Measurements from ENCODE around the gene RNASE9. TPM values are rescaled to one million over a fixed set of nuclear protein-coding genes. Genes with fewer than 3 reads are reported as not detected.

RNASE9 gene
- total RNA-seq, 3 donors from 2014 or later, result not detected

GRCh38 chr14:20563971-20564370 lies 3.1 kb upstream of the RNASE9 start:
- Mint-ChIP-seq H3K9me3 (peaks cover 5% of the 10 kb centered on the region), H3K4me3 (no peak overlapping the region), H3K27me3 (ENCODE audit: low read depth) (no peaks in the 10 kb centered on the region), H3K4me1 (ENCODE audit: low read depth) (peaks cover 10% of the 10 kb centered on the region), H3K36me3 (ENCODE audit: insufficient read depth) (no peaks in the 10 kb centered on the region)
- no peak for ATAC-seq
- no peak for DNase-seq

- Mint-ChIP-seq H3K4me3 (no peak overlapping the region), H3K36me3 (ENCODE audit: insufficient read depth) (no peaks in the 10 kb centered on the region), H3K9me3 (no peaks in the 10 kb centered on the region), H3K27me3 (ENCODE audit: low read depth) (no peaks in the 10 kb centered on the region), H3K4me1 (ENCODE audit: low read depth) (no peaks in the 10 kb centered on the region)
- no peak for DNase-seq
- no peak for ATAC-seq
Measured at GRCh38 chr14:20559461-20559904, 1.4 kb downstream of the RNASE9 start.

GRCh38 chr14:20557212-20557542 lies 3.7 kb downstream of the RNASE9 start:
- no peak overlapping the region for H3K4me3 Mint-ChIP-seq
- H3K9me3 Mint-ChIP-seq, result no peaks in the 10 kb centered on the region
- H3K36me3 Mint-ChIP-seq (ENCODE audit: insufficient read depth), result no peaks in the 10 kb centered on the region
- no peaks in the 10 kb centered on the region for H3K27me3 Mint-ChIP-seq (ENCODE audit: low read depth)
- ATAC-seq (no peak), DNase-seq (no peak)
- H3K4me1 Mint-ChIP-seq (ENCODE audit: low read depth), result no peaks in the 10 kb centered on the region

- Mint-ChIP-seq H3K27me3 (ENCODE audit: low read depth) (no peaks in the 10 kb centered on the region), H3K4me1 (ENCODE audit: low read depth) (no peaks in the 10 kb centered on the region), H3K4me3 (no peak overlapping the region), H3K9me3 (no peaks in the 10 kb centered on the region), H3K36me3 (ENCODE audit: insufficient read depth) (no peaks in the 10 kb centered on the region)
- ATAC-seq (no peak), DNase-seq (no peak)
Measured at GRCh38 chr14:20556500-20557211, 4.2 kb downstream of the RNASE9 start.

- H3K4me1 Mint-ChIP-seq (ENCODE audit: low read depth), result no peaks in the 10 kb centered on the region
Measured at GRCh38 chr14:20555845-20556244, 5.0 kb downstream of the RNASE9 start.

GRCh38 chr14:20553024-20553423 lies 7.8 kb downstream of the RNASE9 start:
- no peaks in the 10 kb centered on the region for H3K4me1 Mint-ChIP-seq (ENCODE audit: low read depth)

More at GRCh38 chr14:20555845-20556244, 5.0 kb downstream of the RNASE9 start:
- Mint-ChIP-seq H3K27me3 (ENCODE audit: low read depth) (no peaks in the 10 kb centered on the region), H3K36me3 (ENCODE audit: insufficient read depth) (no peaks in the 10 kb centered on the region), H3K4me3 (no peak overlapping the region), H3K9me3 (no peaks in the 10 kb centered on the region)
- ATAC-seq (no peak), DNase-seq (no peak)

GRCh38 chr14:20551606-20552005 lies 9.2 kb downstream of the RNASE9 start:
- Mint-ChIP-seq H3K27me3 (ENCODE audit: low read depth) (peaks cover 4% of the 10 kb centered on the region), H3K36me3 (ENCODE audit: insufficient read depth) (no peaks in the 10 kb centered on the region), H3K4me3 (no peak overlapping the region), H3K9me3 (no peaks in the 10 kb centered on the region), H3K4me1 (ENCODE audit: low read depth) (no peaks in the 10 kb centered on the region)
- no peak for DNase-seq
- no peak for ATAC-seq

More at GRCh38 chr14:20553024-20553423, 7.8 kb downstream of the RNASE9 start:
- Mint-ChIP-seq H3K4me3 (no peak overlapping the region), H3K36me3 (ENCODE audit: insufficient read depth) (no peaks in the 10 kb centered on the region), H3K27me3 (ENCODE audit: low read depth) (no peaks in the 10 kb centered on the region), H3K9me3 (no peaks in the 10 kb centered on the region)
- DNase-seq, result no peak
- ATAC-seq, result no peak

GRCh38 chr14:20550926-20551325 lies 9.9 kb downstream of the RNASE9 start:
- ATAC-seq, result no peak
- no peak for DNase-seq
- no peaks in the 10 kb centered on the region for H3K9me3 Mint-ChIP-seq
- no peaks in the 10 kb centered on the region for H3K4me1 Mint-ChIP-seq (ENCODE audit: low read depth)
- H3K27me3 Mint-ChIP-seq (ENCODE audit: low read depth), result peaks cover 7% of the 10 kb centered on the region
- no peaks in the 10 kb centered on the region for H3K36me3 Mint-ChIP-seq (ENCODE audit: insufficient read depth)
- H3K4me3 Mint-ChIP-seq, result no peak overlapping the region

GRCh38 chr14:20548414-20549158 lies 12.3 kb downstream of the RNASE9 start:
- Mint-ChIP-seq H3K9me3 (no peaks in the 10 kb centered on the region), H3K4me3 (no peak overlapping the region), H3K4me1 (ENCODE audit: low read depth) (no peaks in the 10 kb centered on the region), H3K36me3 (ENCODE audit: insufficient read depth) (no peaks in the 10 kb centered on the region), H3K27me3 (ENCODE audit: low read depth) (peaks cover 11% of the 10 kb centered on the region)
- ATAC-seq (no peak), DNase-seq (no peak)

- no peak overlapping the region for H3K4me3 Mint-ChIP-seq
- ATAC-seq (no peak), DNase-seq (no peak)
- H3K9me3 Mint-ChIP-seq, result no peaks in the 10 kb centered on the region
- H3K27me3 Mint-ChIP-seq (ENCODE audit: low read depth), result peaks cover 13% of the 10 kb centered on the region
- no peaks in the 10 kb centered on the region for H3K4me1 Mint-ChIP-seq (ENCODE audit: low read depth)
- no peaks in the 10 kb centered on the region for H3K36me3 Mint-ChIP-seq (ENCODE audit: insufficient read depth)
Measured at GRCh38 chr14:20546877-20547276, 14.0 kb downstream of the RNASE9 start.

GRCh38 chr14:20539906-20540305 lies 20.9 kb downstream of the RNASE9 start:
- DNase-seq, result no peak
- H3K4me3 Mint-ChIP-seq, result no peak overlapping the region
- peaks cover 3% of the 10 kb centered on the region for H3K27me3 Mint-ChIP-seq (ENCODE audit: low read depth)
- H3K36me3 Mint-ChIP-seq (ENCODE audit: insufficient read depth), result no peaks in the 10 kb centered on the region
- ATAC-seq, result no peak
- H3K4me1 Mint-ChIP-seq (ENCODE audit: low read depth), result no peaks in the 10 kb centered on the region
- no peaks in the 10 kb centered on the region for H3K9me3 Mint-ChIP-seq

GRCh38 chr14:20530771-20531571 lies 29.9 kb downstream of the RNASE9 start:
- peak; percentile 66 for DNase-seq
- Mint-ChIP-seq H3K36me3 (ENCODE audit: insufficient read depth) (no peaks in the 10 kb centered on the region), H3K27me3 (ENCODE audit: low read depth) (peaks cover 8% of the 10 kb centered on the region), H3K9me3 (no peaks in the 10 kb centered on the region), H3K4me3 (no peak overlapping the region), H3K4me1 (ENCODE audit: low read depth) (peaks cover 11% of the 10 kb centered on the region)
- peak; percentile 86 to 87 for ATAC-seq

- no peaks in the 10 kb centered on the region for H3K36me3 Mint-ChIP-seq (ENCODE audit: insufficient read depth)
- no peak for DNase-seq
- H3K4me3 Mint-ChIP-seq, result no peak overlapping the region
Measured at GRCh38 chr14:20529806-20530205, 31.0 kb downstream of the RNASE9 start.

GRCh38 chr14:20524027-20524426 lies 36.8 kb downstream of the RNASE9 start:
- Mint-ChIP-seq H3K4me3 (no peak overlapping the region), H3K4me1 (ENCODE audit: low read depth) (peaks cover 3% of the 10 kb centered on the region), H3K27me3 (ENCODE audit: low read depth) (peaks cover 4% of the 10 kb centered on the region), H3K36me3 (ENCODE audit: insufficient read depth) (no peaks in the 10 kb centered on the region), H3K9me3 (no peaks in the 10 kb centered on the region)
- DNase-seq (no peak), ATAC-seq (no peak)

More at GRCh38 chr14:20529806-20530205, 31.0 kb downstream of the RNASE9 start:
- no peak for ATAC-seq
- Mint-ChIP-seq H3K9me3 (no peaks in the 10 kb centered on the region), H3K4me1 (ENCODE audit: low read depth) (peaks cover 11% of the 10 kb centered on the region), H3K27me3 (ENCODE audit: low read depth) (peaks cover 8% of the 10 kb centered on the region)
